ENCODE data around the gene MSL1.

Gene MSL1

GRCh38 chr17:40177275-40177874 is 55.6 kb downstream of the MSL1 start, which contains the start of gene RAPGEFL1:
Gene RAPGEFL1, plus strand, starts transcription at chr17:40177470. Its CDS starts 392 bp downstream, at chr17:40177862.
- peak; percentile 85 to 88 for DNase-seq

DNA sequence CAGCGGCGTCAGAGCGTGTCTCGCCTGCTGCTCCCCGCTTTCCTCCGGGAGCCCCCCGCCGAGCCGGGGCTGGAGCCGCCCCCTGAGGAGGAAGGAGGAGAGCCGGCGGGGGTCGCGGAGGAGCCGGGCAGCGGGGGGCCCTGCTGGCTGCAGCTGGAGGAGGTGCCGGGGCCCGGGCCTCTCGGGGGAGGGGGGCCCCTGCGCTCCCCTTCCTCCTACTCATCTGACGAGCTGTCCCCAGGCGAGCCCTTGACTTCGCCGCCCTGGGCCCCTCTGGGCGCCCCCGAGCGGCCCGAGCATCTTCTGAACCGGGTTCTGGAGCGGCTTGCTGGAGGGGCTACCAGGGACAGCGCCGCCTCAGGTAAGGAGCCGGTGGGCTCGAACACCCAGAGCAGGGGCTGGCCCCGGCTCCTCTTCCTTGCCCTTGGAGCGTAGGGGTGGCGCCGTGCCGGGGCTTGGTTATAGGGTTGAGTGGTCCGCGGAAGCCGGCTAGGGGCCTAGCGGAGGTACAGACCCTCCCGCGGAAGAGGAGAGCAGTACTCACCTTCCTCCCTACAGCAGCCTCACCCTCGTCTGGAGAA is 56.3 kb downstream of the MSL1 start:
- DNase-seq, result no peak

DNA sequence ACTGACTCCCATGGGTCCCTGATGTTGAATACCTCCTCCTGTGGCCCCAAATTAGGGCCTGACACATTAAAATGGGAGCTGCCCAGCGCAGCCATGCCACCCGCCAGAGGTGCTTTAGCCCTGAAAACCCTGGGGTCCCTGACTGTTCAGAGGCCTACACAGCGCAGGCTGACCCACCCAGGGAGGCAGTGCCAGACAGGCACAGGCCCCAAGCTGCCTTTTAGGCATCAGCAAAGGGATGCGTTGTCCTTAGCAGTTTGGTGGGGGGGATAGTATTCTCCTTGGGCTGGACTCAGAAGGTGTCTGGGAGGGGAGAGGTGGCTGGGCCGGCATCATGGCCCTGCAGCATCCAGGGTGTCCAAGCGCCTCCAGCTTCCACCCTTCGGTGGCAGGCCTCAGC is 56.9 kb downstream of the MSL1 start:
- DNase-seq, result no peak

- no peak for DNase-seq
Observed at GRCh38 chr17:40179923-40180659, 58.3 kb downstream of the MSL1 start.

GRCh38 chr17:40180694-40181093 is 58.9 kb downstream of the MSL1 start:
- no peak for DNase-seq

- DNase-seq, result no peak
Observed at GRCh38 chr17:40181205-40181604, 59.4 kb downstream of the MSL1 start.

GRCh38 chr17:40182606-40183005 is 60.8 kb downstream of the MSL1 start:
- DNase-seq, result no peak
